Keratinocyte (primary cell): ENCODE data around the gene NKD1. TPM values are rescaled to one million over a fixed set of nuclear protein-coding genes. Genes with fewer than 3 reads are reported as not detected.

Experiments
- DNase-seq: peaks from one replicate; pipeline ENCODE4 v3.0.0-alpha.2; 2011; ENCODE audit warnings: low read depth, missing footprints, low spot score
- FAIRE-seq: peaks from 2 replicates; lab custom pipeline; 2011; peaks lifted over from hg19 to GRCh38; lab: Jason Lieb, UNC
- H2AFZ ChIP-seq: 2 replicates; pipeline ENCODE4 v1.6.0; 2012; ENCODE audit warnings: low read length, control low read depth, inconsistent platforms; ENCODE audit not compliant: control insufficient read depth
- H3K27ac ChIP-seq: 2 replicates; pipeline ENCODE4 v1.5.1; 2011; ENCODE audit warnings: low read length; ENCODE audit not compliant: control insufficient read depth, insufficient read depth
- H3K27me3 ChIP-seq: 3 replicates; pipeline ENCODE4 v1.6.0; 2011; ENCODE audit warnings: low read length; ENCODE audit not compliant: control insufficient read depth, insufficient read depth; ENCODE audit errors: extremely low read depth
- H3K36me3 ChIP-seq, 2 experiments: 2 replicates in 1 of 2; 3 replicates in 1 of 2; pipeline ENCODE4 v1.5.1; 2011; ENCODE audit warnings: low read length in 2 of 2, mild to moderate bottlenecking in 1 of 2; ENCODE audit not compliant: control insufficient read depth in 2 of 2, insufficient read depth in 2 of 2; ENCODE audit errors: extremely low read depth in 1 of 2
- H3K4me1 ChIP-seq: 3 replicates; pipeline ENCODE4 v1.5.1; 2011; ENCODE audit warnings: low read length; ENCODE audit not compliant: control insufficient read depth, insufficient read depth; ENCODE audit errors: extremely low read depth
- H3K4me2 ChIP-seq: 3 replicates; pipeline ENCODE4 v1.6.0; 2011; ENCODE audit warnings: low read depth, low read length; ENCODE audit not compliant: control insufficient read depth, insufficient read depth; ENCODE audit errors: extremely low read depth
- H3K4me3 ChIP-seq, 3 experiments: fragments of 200-600 bp in 1 of 3; sonication (generic) in 1 of 3; 2 replicates in 2 of 3; 3 replicates in 1 of 3; pipeline ENCODE4 v1.5.1; 2011 to 2016; ENCODE audit warnings: low read length in 3 of 3, mild to moderate bottlenecking in 3 of 3, control low read depth in 2 of 3, inconsistent platforms in 1 of 3, low read depth in 1 of 3, mixed read lengths in 1 of 3, mixed run types in 1 of 3, moderate library complexity in 1 of 3; ENCODE audit not compliant: control insufficient read depth in 2 of 3, insufficient read depth in 2 of 3; ENCODE audit errors: extremely low read depth in 1 of 3
- H3K79me2 ChIP-seq: 2 replicates; pipeline ENCODE4 v1.6.0; 2012; ENCODE audit warnings: low read length; ENCODE audit not compliant: control insufficient read depth, insufficient read depth
- H3K9ac ChIP-seq: 3 replicates; pipeline ENCODE4 v1.6.0; 2011; ENCODE audit warnings: low read length; ENCODE audit not compliant: control insufficient read depth, insufficient read depth; ENCODE audit errors: extremely low read depth
- H3K9me1 ChIP-seq: 3 replicates; pipeline ENCODE4 v1.6.0; 2011; ENCODE audit warnings: low read length; ENCODE audit not compliant: control insufficient read depth, insufficient read depth; ENCODE audit errors: extremely low read depth
- H3K9me3 ChIP-seq: 2 replicates; pipeline ENCODE4 v1.5.1; 2012; ENCODE audit warnings: low read depth, low read length; ENCODE audit not compliant: control insufficient read depth
- H4K20me1 ChIP-seq: 3 replicates; pipeline ENCODE4 v1.6.0; 2011; ENCODE audit warnings: low read length; ENCODE audit not compliant: control insufficient read depth, insufficient read depth; ENCODE audit errors: extremely low read depth
- CTCF ChIP-seq, 3 experiments: IDR thresholded peaks in 1 of 3; conservative IDR thresholded peaks in 1 of 3; optimal IDR thresholded peaks in 1 of 3; 2 replicates in 2 of 3; 3 replicates in 1 of 3; pipeline versions ENCODE3 to v1.5.1; 2011; ENCODE audit warnings: low read length in 3 of 3, mild to moderate bottlenecking in 3 of 3, moderate library complexity in 2 of 3, control low read depth in 1 of 3, inconsistent platforms in 1 of 3; ENCODE audit not compliant: insufficient read depth in 2 of 3; ENCODE audit errors: extremely low read depth in 1 of 3
- EZH2 ChIP-seq: IDR thresholded peaks from one replicate; pipeline ENCODE4 v1.6.1; 2012; ENCODE audit warnings: inconsistent platforms, mild to moderate bottlenecking, low read length, moderate library complexity
- dilution Hi-C: fragments of 300-500 bp; cut with MboI; formaldehyde crosslinking; loops from one replicate; pipeline ENCODE4 v1.7.0; 2020; ENCODE audit warnings: low sequenced_read_pairs; ENCODE audit not compliant: extremely low pct_ligation_motif_present
- polyA plus RNA-seq, 5 experiments: library from polyadenylated mRNA; depleted of rRNA in 3 of 5; stranded (reverse) in 3 of 5; stranded (forward) in 1 of 5; unstranded in 1 of 5; fragments of >200 nt; gene quantifications; 1 replicate in 1 of 5; 2 replicates in 3 of 5; 3 replicates in 1 of 5; pipeline versions ENCODE4 v1.2.1 to v1.2.3, GENCODE V29; 2011 to 2012; ENCODE audit warnings: missing spikeins in 2 of 5, low read depth in 1 of 5, low replicate concordance in 1 of 5

The NKD1 gene
- polyA plus RNA-seq, 1 donor (not counting 4 experiments of a cell fraction or from before 2014, with no cell fraction given), result 0.62 TPM

GRCh38 chr16:50505714-50506542 is 42.3 kb upstream of the NKD1 start:
- no peak for TF ChIP-seq EZH2
- TF ChIP-seq CTCF (optimal IDR thresholded peaks at IDR 0.05 in 1 of 3, IDR thresholded peaks at IDR 0.05 in 1 of 3, conservative IDR thresholded peaks at IDR 0.05 in 1 of 3; ENCODE audit: extremely low read depth in 1 of 3, insufficient read depth in 2 of 3, low read length in 3 of 3), result no peak
- Histone ChIP-seq H3K4me1 (no peaks in the 10 kb centered on the region), H4K20me1 (no peaks in the 10 kb centered on the region), H3K79me2 (no peaks in the 10 kb centered on the region), H3K27me3 (no peaks in the 10 kb centered on the region), H3K9me1 (no peaks in the 10 kb centered on the region), H3K4me2 (no peak overlapping the region), H3K27ac (no peak overlapping the region), H3K9me3 (no peaks in the 10 kb centered on the region), H3K36me3 (no peaks in the 10 kb centered on the region), H3K4me3 (no peak overlapping the region), H2AFZ (no peak overlapping the region), H3K9ac (no peak overlapping the region)
- dilution Hi-C loops, result no loop called here
- DNase-seq (no peak), FAIRE-seq (no peak)

- FAIRE-seq (no peak), DNase-seq (no peak)
- Histone ChIP-seq H3K9me3 (no peaks in the 10 kb centered on the region), H4K20me1 (no peaks in the 10 kb centered on the region), H3K9me1 (no peaks in the 10 kb centered on the region), H3K4me3 (no peak overlapping the region), H3K27me3 (no peaks in the 10 kb centered on the region), H3K79me2 (no peaks in the 10 kb centered on the region), H2AFZ (no peak overlapping the region), H3K36me3 (no peaks in the 10 kb centered on the region), H3K9ac (no peak overlapping the region), H3K4me1 (no peaks in the 10 kb centered on the region), H3K27ac (no peak overlapping the region), H3K4me2 (no peak overlapping the region)
- dilution Hi-C loops, result no loop called here
- TF ChIP-seq CTCF (optimal IDR thresholded peaks at IDR 0.05 in 1 of 3, IDR thresholded peaks at IDR 0.05 in 1 of 3, conservative IDR thresholded peaks at IDR 0.05 in 1 of 3; ENCODE audit: extremely low read depth in 1 of 3, insufficient read depth in 2 of 3, low read length in 3 of 3) (no peak), EZH2 (no peak)
These were observed 41.7 kb upstream of the NKD1 start for GRCh38 chr16:50506543-50506937.
